Testis (tissue), 3 donors: ENCODE measurements around the gene AP2A2. TPM values are rescaled to one million over a fixed set of nuclear protein-coding genes. Genes with fewer than 3 reads are reported as not detected.

Experiments used
- DNase-seq: peaks from one replicate; pipeline ENCODE4 v3.0.0-alpha.2; 2019
- H3K27ac ChIP-seq, 2 donors: fragments of 200-600 bp; sonication (generic); one replicate each; pipeline ENCODE4 v1.5.1; 2019
- H3K27me3 ChIP-seq: fragments of 200-600 bp; sonication (generic); one replicate; pipeline ENCODE4 v1.5.1; 2019
- H3K36me3 ChIP-seq: fragments of 200-600 bp; sonication (generic); one replicate; pipeline ENCODE4 v1.5.1; 2017; ENCODE audit warnings: low read depth; ENCODE audit errors: missing control alignments
- H3K4me1 ChIP-seq: fragments of 200-600 bp; sonication (generic); one replicate; pipeline ENCODE4 v1.5.1; 2019
- H3K4me3 ChIP-seq, 2 donors: fragments of 200-600 bp; sonication (generic); one replicate each; pipeline ENCODE4 v1.5.1; 2017 to 2019
- H3K9me3 ChIP-seq: fragments of 200-600 bp; sonication (generic); one replicate; pipeline ENCODE4 v1.5.1; 2017
- POLR2A ChIP-seq: fragments of 450-650 bp; IDR thresholded peaks from one replicate; pipeline ENCODE4 v1.6.1; 2017; ENCODE audit warnings: antibody characterized with exemption, mild to moderate bottlenecking, moderate library complexity
- WGBS, 2 donors: methylation state at CpG; one replicate each; pipeline ENCODE4 v1.1.5; 2018; 5-methylcytosine and 5-hydroxymethylcytosine counted together
- intact Hi-C: fragments of 100-400 bp; cut with DNase I; formaldehyde crosslinking; loops from one replicate; pipeline ENCODE4 v1.15.1; 2023; ENCODE audit warnings: low total_unique reads
- polyA plus RNA-seq: library from polyadenylated mRNA; stranded (reverse); fragments of 350-450 nt; fragmentation: Illumina TruSeq; extraction: RNeasy Lipid Tissue Mini Kit (QIAGEN cat#74804); gene quantifications from one replicate; pipeline ENCODE4 v1.2.3, GENCODE V29; 2014; ENCODE audit warnings: low read depth, low replicate concordance; ENCODE audit not compliant: insufficient read depth
- total RNA-seq, 2 donors: library from RNA; depleted of rRNA; stranded (reverse); fragments of >200 nt; gene quantifications; one replicate each; pipeline ENCODE4 v1.2.3, GENCODE V29; 2016
- TF ChIP-seq, protein P1 (sequence below), 3 experiments: fragments of 450-650 bp in 2 of 3; fragments of 200-600 bp in 1 of 3; sonication (generic) in 1 of 3; IDR thresholded peaks; one replicate each; pipeline ENCODE4 v1.5.1; 2016 to 2019; ENCODE audit warnings: antibody characterized with exemption in 3 of 3, mild to moderate bottlenecking in 2 of 3, moderate library complexity in 1 of 3

AP2A2 gene
- total and polyA plus RNA-seq, 3 donors from 2014 or later, result 82.0 to 106 (median 95.0) TPM

DNA sequence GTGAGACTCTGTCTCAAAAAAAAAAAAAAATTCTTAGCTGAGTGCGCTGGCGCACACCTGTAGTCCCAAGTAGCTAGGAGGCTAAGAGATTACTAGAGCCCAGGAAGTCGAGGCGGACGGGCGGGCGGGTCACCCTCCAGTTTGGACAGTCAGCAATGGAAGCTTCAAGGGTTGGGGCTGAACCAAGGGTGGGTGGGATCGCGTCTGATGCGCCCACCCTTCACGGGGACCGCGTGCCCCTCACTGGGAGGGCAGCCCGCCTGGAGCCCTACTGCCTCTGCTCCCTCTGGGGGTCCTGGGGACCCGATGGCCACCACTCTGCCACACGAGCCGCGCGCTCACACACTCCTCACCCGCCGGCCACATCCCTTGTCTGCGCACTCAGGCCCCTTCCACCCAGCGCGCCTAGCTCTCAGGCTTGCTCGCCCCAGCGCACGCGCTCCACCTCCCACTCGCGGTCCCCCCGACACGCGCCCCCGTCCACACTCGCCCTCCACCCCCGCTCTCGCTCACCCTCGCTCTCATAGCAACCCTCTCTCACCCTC, 15.6 kb upstream of the AP2A2 start:
- Histone ChIP-seq H3K27me3 (no peaks in the 10 kb centered on the region), H3K4me3 (peak overlapping the region; percentile 89 to 92), H3K9me3 (no peaks in the 10 kb centered on the region), H3K4me1 (peaks cover 15% of the 10 kb centered on the region), H3K36me3 (no peaks in the 10 kb centered on the region), H3K27ac (peak overlapping the region; percentile 31 to 89)
- peak; percentile 32 for DNase-seq
- no peak for TF ChIP-seq POLR2A
- TF ChIP-seq, protein P1, sequence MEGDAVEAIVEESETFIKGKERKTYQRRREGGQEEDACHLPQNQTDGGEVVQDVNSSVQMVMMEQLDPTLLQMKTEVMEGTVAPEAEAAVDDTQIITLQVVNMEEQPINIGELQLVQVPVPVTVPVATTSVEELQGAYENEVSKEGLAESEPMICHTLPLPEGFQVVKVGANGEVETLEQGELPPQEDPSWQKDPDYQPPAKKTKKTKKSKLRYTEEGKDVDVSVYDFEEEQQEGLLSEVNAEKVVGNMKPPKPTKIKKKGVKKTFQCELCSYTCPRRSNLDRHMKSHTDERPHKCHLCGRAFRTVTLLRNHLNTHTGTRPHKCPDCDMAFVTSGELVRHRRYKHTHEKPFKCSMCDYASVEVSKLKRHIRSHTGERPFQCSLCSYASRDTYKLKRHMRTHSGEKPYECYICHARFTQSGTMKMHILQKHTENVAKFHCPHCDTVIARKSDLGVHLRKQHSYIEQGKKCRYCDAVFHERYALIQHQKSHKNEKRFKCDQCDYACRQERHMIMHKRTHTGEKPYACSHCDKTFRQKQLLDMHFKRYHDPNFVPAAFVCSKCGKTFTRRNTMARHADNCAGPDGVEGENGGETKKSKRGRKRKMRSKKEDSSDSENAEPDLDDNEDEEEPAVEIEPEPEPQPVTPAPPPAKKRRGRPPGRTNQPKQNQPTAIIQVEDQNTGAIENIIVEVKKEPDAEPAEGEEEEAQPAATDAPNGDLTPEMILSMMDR (IDR thresholded peaks at IDR 0.05), result no peak
- intact Hi-C loops, result no loop called here
- WGBS, 2 donors, result 1 to 3% methylated on average over 20 to 38 of the region's 38 CpGs

DNA sequence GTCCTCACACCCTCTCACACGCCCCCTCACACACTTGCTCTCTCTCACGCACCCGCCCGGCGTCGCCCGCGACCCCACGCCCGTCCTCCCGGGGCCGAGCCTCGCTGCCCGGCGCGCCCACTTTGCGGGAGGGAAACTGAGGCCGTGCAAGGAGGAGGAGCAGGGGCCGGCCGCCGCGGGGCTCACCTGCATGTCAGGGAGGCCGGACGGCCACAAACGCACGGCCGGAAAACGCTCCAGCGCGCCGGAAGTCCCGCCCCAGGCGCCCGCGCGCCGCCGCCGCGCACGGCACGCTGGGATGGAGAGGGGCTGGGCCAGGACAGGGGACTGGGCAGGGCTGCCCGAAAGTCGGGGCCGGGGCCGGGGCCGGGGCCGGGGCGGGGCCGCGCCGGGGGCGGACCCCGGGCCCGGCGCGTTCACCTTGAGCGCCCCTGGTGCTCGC, 15.1 kb upstream of the AP2A2 start, which contains the start of gene CHID1:
CHID1 (minus strand) TSS at position 222 of the 442 bp plus-strand sequence. CDS start 5,994 bp downstream, outside the sequence.
- Histone ChIP-seq H3K27me3 (no peaks in the 10 kb centered on the region), H3K36me3 (no peaks in the 10 kb centered on the region), H3K4me3 (peak within 1 kb of the TSS; percentile 89 to 92), H3K27ac (peak within 1 kb of the TSS; percentile 83 to 89), H3K4me1 (peaks cover 15% of the 10 kb centered on the region), H3K9me3 (no peaks in the 10 kb centered on the region)
- TF ChIP-seq, protein P1 (IDR thresholded peaks at IDR 0.05), result no peak
- intact Hi-C loops, result no loop called here
- DNase-seq, result peak; percentile 88
- WGBS, 2 donors, result 0 to 1% methylated on average over 17 to 57 of the region's 59 CpGs

DNA sequence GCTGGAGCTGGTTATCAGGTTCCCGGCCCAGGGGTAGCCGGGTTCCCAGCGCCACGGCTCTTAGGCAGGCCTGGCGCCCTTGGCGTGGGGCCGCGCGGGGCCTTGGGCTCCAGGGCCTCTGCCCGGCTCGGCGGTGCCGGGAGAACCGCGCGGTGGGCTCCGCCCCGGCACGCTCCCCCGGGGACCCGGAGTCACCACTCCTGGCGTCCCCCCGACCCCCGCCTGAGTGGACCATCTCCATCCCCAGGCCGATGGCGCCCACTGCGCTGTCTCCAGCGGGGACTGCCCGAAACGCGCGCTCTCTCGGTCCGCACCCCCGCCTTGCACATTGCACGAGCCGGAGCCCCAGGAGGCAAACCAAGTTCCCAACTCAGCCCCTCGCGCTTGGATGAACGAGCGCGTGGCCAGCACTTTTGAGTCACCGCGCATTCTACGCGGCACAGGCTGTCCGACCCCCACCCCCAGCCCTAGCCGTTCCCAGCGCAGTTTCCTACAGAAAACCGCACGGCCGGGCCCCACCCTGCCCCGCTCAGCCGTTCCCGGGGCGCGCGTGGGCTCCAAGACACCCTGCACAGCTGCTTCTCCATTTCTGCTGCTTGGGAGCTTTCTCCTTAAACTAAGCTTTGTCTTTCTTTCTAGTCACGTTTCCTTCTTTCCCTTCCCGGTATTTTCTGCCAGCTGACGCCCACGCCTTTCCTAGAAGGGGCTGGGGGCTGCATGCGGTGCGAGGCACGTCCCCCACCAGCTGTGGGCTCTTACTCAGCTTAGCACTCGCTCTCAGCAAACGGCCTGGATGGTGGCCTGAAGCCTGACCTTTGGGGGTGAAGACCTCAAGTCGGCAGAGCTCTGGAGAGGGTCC, 14.4 kb upstream of the AP2A2 start:
- TF ChIP-seq, protein P1 (IDR thresholded peaks at IDR 0.05), result no peak
- TF ChIP-seq POLR2A, result no peak
- peak overlapping the region; percentile 83 to 89 for H3K27ac ChIP-seq
- intact Hi-C loops, result no loop called here
- H3K9me3 ChIP-seq, result no peaks in the 10 kb centered on the region
- peak; percentile 53 for DNase-seq
- peak overlapping the region; percentile 89 to 92 for H3K4me3 ChIP-seq
- peaks cover 15% of the 10 kb centered on the region for H3K4me1 ChIP-seq
- WGBS, 2 donors, result 3 to 7% methylated on average over 13 to 45 of the region's 68 CpGs
- H3K36me3 ChIP-seq, result no peaks in the 10 kb centered on the region
- no peaks in the 10 kb centered on the region for H3K27me3 ChIP-seq

DNA sequence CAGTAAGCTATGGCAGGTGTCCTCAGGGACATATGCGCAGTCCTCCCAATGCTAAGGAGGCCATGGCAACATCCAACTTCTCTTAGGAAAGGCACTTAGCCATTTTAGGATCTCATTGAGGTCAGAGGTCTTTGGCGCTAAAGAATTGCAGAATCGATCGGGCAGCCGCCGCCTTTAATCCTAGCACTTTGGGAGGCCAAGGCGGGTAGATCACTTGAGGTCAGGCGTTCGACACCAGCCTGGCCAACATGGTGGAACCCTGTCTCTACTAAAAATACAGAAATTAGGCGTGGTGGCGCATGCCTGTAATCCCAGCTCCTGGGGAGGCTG, 13.8 kb upstream of the AP2A2 start:
- intact Hi-C loops, result no loop called here
- Histone ChIP-seq H3K9me3 (no peaks in the 10 kb centered on the region), H3K4me1 (peaks cover 15% of the 10 kb centered on the region), H3K27ac (peak overlapping the region; percentile 83 to 89), H3K4me3 (peak overlapping the region in 1 of 2 donors; percentile 89), H3K27me3 (no peaks in the 10 kb centered on the region), H3K36me3 (no peaks in the 10 kb centered on the region)
- WGBS, 2 donors, result 57 to 72% methylated on average over 3 to 11 of the region's 11 CpGs
- TF ChIP-seq, protein P1 (IDR thresholded peaks at IDR 0.05), result no peak
- no peak for TF ChIP-seq POLR2A
- no peak for DNase-seq
